Kidney capillary endothelial cell (primary cell): Measurements from ENCODE around the gene HIGD2A.
"Not testable (repeated sequence)": the region's sequence is repeated elsewhere in the genome, so short reads cannot be mapped to it uniquely, and the experiment has no call there.

Source experiments
- DNase-seq: peaks from one replicate; pipeline ENCODE4 v3.0.0-alpha.2; 2018; ENCODE audit warnings: low spot score

HIGD2A gene

GRCh38 chr5:176394881-176395675 lies 6.5 kb downstream of the HIGD2A start:
- no peak for DNase-seq

GRCh38 chr5:176396330-176396729 lies 7.8 kb downstream of the HIGD2A start:
- no peak for DNase-seq

DNA sequence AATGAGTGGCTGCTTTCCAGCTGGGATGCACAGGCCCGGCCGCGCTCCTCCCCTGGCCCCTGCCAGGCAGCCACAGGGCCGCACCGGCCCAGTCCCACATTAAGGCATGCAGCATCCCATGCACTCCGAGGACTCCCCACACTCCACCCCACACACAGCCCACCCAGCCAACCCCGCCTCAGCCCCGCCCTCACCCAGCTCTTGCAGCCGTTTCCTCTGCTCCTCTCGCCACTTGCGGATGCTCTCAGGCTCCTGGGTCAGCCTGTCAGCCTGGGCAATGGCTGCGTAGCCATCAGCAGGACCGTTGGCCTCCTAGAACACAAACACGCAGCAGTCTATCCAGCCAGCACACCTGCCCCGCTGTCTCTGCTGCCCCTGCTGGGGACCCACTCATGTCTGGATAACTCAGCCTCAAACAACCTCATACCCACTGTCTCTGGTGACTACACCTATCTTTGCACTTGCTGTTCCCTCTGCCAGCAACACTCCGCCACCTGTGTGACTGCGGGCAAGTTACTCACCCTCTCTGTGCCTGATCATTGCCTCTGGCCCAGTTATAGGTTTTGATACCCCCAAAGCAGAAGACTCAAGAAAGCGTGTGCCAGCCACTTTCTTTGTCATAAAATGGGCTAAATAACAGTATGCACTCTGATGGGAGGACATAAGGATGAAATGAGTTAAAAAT lies 9.3 kb downstream of the HIGD2A start:
- DNase-seq: no peak

DNA sequence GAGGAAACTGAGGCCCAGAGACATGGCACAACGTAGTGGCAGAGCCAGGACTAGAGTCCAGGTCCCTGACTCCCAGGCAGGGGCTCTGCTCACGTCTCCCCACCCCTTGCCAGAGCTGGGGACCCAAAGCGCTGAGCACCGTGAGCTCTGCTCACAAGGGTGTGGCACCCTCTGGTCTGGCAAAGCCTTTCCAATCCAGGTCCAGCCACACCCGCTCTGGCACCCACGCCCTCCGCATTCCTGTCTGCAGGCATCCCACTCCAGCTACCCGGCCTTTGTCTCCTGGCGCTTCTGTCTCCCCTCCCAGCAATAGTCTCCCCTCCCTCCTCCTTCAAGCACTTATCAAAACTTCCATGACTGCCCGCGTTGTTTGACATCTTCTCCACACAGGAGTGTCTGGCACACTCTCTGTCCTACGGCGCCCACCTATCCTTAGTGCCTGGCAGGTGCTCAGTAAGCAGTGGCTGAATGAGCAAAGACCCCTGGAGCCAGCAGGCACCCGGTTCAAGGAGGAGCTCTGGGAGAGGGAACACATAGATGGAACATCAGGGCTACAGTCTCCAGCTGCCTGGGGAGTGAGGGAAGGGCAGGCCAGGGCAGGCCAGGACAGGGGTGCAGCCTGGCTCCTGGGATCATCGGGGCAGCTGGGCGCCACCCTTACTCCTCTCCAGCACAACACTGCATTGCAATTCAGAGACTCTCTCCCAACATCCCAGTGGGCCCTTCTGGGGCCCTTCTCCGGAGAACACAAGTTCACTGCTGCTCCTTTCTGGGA lies 12.0 kb downstream of the HIGD2A start:
- no peak for DNase-seq

GRCh38 chr5:176401281-176402205 lies 13.0 kb downstream of the HIGD2A start:
- no peak for DNase-seq

GRCh38 chr5:176405656-176406435 lies 17.3 kb downstream of the HIGD2A start:
- no peak for DNase-seq

GRCh38 chr5:176406436-176407052 lies 18.0 kb downstream of the HIGD2A start:
- no peak for DNase-seq

GRCh38 chr5:176407456-176408251 lies 19.1 kb downstream of the HIGD2A start:
- no peak for DNase-seq

DNA sequence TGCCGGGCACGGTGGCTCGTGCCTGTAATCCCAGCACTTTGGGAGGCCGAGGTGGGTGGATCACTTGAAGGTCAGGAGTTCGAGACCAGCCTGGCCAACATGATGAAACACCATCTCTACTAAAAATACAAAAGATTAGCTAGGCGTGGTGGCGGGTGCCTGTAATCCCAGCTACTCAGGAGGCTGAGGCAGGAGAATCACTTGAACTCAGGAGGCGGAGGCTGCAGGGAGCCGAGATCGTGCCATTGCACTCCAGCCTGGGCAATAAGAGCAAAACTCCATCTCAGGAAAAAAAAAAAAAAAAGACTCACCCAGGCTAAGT lies 19.7 kb downstream of the HIGD2A start:
- DNase-seq: not testable (repeated sequence)

GRCh38 chr5:176408590-176408989 lies 20.0 kb downstream of the HIGD2A start:
- DNase-seq: no peak

DNA sequence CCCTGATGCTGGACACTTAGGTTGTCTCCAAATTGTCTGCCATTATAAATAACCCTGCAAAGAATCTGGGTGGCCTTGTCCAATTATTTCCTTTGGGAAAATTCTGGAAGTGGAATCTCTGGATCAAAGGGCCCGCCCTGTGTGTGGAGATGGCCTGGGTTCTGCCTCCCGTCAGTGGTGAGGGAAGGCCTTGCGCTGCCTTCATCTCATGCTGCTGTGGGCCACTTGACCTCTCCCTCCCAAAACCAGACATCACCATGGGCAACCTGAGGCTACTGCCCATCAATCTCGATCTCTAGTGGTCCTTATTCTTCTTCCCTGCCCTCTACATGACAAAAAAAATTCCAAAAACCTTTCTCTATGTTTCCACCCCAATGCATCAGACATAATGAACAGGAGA lies 21.2 kb downstream of the HIGD2A start:
- no peak for DNase-seq

- DNase-seq: no peak
Measured at GRCh38 chr5:176410486-176411180, 22.1 kb downstream of the HIGD2A start.

DNA sequence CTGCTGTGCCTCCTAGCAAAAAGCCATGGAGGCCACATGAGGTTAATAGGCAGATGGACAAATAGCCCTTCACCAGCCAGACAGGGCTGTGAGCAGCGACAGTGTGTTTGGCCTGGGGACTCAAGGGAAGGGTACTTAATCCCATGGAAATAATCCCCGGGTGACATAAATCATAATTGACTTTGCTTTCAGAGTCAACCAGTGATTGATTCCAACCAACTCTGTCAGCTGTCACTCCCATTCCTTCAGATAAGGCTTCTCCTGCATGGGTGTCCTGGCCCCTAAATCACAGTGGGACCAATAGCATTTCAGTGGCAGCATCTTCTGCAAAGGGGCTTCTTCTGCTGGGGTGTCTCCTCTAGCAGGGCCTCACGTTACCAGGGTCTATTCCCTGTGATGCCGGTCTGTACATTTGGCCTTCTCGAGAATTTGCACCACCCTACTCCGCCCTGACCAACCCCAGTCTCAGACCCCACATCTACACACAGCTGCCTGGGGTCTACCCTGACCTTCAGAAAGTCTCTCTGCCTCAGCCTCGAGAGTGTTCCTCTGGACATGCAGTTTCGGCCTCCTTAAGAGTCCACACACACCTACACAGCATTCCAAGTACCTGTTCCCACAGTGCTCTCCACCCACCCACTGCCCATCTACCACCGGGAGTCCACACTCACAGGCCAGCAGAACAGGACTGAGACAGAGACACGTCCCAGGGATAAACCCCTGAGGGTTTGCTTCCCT lies 24.1 kb downstream of the HIGD2A start:
- DNase-seq: no peak

DNA sequence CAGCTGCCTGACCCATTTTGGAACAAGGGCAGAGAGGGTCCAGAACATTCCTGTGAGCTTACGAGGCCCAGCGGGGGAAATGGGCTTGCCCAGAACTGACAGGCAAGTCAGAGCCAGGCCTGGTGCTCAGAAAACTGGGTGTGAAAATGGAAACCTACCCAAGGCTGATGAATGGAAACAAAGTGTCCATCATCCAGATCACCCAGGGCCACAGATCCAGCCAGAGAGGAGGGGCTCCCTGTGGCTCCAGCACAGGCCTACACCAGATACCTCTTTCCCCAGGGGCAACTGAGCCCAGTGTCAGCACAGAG lies 24.7 kb downstream of the HIGD2A start:
- DNase-seq: no peak

DNA sequence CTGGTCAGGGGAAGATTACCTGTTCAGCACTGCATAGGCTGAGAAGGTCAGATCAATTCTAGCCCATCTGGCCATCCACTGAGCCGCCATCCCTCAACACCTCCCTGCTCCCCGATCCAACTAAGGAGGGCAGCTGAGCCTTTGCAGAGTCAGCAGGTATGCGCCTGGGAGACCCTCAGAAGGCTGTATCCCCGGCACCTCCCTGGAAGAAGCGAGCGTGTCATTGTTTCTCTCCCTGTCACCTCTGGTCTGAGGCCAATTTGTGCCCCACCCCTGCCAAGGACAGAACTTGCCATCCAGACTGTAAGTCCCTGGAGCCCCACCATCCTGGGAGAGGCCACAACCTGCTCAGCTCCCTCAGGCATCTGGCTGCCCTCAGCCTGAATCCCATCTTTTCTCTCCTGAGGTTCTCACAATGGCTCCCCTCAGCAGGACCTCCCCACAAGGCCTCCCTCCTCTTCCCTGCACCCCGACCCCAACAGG lies 25.2 kb downstream of the HIGD2A start:
- no peak for DNase-seq

GRCh38 chr5:176414704-176415103 lies 26.2 kb downstream of the HIGD2A start:
- no peak for DNase-seq

- no peak for DNase-seq
Measured at GRCh38 chr5:176415240-176415951, 26.8 kb downstream of the HIGD2A start.
